Adipose tissue (tissue), 3 donors: ENCODE measurements around the gene MACROD2. TPM values are rescaled to one million over a fixed set of nuclear protein-coding genes. Genes with fewer than 3 reads are reported as not detected.
"Not testable (repeated sequence)": the region's sequence is repeated elsewhere in the genome, so short reads cannot be mapped to it uniquely, and the experiment has no call there.

Source experiments
- H3K27ac ChIP-seq: one replicate; pipeline ENCODE4 v1.5.1; 2013; ENCODE audit warnings: low read depth, low read length
- WGBS, 3 donors: extraction: QIAGEN DNeasy Blood & Tissue Kit; methylation state at CpG; one replicate each; pipeline ENCODE4 v1.1.7; 2013; 5-methylcytosine and 5-hydroxymethylcytosine counted together
- polyA plus RNA-seq, 3 donors: library from polyadenylated mRNA; stranded (reverse); fragments of 200-250 nt; gene quantifications; one replicate each; pipeline ENCODE4 v1.2.3, GENCODE V29; 2013
- donor health status: healthy with polysubstance abuse.
- donor health status: Bipolar disorder and iron deficiency.
- donor health status: healthy.

Gene MACROD2
- polyA plus RNA-seq = under 1 TPM; 0.11 to 0.98 (median 0.56) TPM

DNA sequence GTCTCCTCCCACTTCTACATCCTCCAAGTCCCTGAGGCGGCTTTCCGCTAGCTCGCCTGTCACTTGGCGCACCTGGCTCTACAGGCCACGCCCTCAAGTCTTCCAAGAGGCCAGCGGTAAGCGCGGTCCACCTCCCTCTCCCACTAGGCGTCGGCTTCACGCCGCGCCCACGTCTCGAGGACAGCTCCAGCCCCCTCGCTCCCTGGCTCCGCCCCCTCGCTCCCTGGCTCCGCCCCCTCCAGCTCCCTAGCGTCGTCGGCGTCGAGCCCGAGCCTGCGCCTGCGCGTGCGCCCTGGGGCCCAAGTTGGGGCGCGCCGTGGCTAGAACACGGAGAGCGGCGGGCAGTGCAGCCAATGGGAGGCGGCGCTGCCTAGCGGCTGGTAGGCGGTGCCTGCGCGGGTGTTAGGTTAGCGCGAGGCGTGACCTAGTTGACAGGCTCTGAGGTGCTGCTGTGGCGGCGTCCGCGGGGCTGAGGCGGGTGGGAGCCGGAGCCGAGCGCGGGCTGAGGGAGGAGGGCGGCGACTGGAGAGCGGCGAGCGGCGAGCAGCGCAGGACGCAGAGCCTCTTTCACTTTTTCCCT, at the start of gene MACROD2:
MACROD2 (plus strand) TSS at position 431 of the 580 bp plus-strand sequence.
- no peak within 1 kb of the TSS for H3K27ac ChIP-seq
- 1 to 5% (median 3%) methylated on average over 55 to 61 of the region's 61 CpGs for WGBS, 3 donors

DNA sequence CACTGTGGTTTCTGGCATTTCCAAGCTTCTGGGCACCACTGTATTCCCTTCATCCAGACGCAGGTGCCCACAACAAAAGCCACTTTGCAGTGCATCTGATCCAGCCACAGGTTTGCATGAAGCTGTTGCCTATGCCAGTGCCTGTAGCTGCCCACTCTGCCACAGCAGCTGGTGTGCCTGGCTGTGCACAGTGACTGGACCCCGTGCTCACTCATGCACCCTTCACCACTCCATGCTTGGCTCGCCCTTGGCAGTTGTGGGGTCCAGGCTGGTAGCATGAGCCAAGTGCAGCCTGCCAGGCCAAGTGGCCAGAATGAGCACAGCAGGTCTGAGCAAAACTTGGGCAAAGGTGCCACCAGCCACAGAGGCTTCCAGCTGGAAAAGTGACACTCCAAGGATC, 47.6 kb upstream of the MACROD2 start:
- H3K27ac ChIP-seq = no peak overlapping the region
- WGBS, 3 donors = 79 to 80% (median 79%) methylated on average over 3 of the region's 3 CpGs

DNA sequence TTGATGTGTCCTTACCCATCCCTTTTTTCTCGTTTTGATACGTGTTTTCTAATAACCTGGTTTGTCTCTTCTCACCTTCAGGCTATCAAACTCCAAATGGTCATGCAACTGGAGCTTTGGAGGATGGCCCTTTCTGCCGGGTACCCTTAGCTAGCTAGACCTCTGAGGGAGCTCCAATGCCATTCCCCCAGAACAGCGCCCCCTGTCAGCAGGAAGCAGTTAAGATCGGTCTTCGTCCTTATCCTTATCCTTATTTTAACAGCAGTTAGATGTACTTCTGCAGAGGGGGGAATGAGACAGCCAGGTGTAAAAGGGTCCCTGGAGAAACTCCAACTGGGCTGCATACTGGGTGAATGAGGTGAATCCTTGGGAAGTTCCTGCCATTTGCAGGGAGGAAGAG, 42.1 kb upstream of the MACROD2 start:
- no peak overlapping the region for H3K27ac ChIP-seq
- WGBS, 3 donors = 61 to 72% (median 63%) methylated on average over 6 of the region's 6 CpGs

DNA sequence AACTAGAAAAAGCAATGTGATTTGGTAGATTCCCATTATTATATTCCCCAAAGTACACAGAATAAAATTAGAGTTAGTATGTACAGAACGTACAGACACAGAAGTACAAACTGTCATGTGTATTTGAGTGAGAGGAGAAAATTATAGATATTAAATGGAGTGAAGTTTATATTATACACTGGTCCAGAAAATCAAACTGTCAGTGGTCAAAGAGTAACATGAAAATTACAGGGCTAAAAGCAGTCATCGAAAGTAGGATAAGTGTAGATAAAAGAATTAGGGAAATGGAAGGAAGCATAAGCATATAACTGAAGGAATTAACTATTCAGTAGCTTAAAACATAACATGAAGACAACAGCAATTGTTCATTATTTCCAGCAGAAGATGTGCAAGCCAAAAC, 35.2 kb upstream of the MACROD2 start:
- H3K27ac ChIP-seq = no peak overlapping the region
- WGBS, 3 donors = 72 to 76% (median 74%) methylated on average over 2 of the region's 2 CpGs

DNA sequence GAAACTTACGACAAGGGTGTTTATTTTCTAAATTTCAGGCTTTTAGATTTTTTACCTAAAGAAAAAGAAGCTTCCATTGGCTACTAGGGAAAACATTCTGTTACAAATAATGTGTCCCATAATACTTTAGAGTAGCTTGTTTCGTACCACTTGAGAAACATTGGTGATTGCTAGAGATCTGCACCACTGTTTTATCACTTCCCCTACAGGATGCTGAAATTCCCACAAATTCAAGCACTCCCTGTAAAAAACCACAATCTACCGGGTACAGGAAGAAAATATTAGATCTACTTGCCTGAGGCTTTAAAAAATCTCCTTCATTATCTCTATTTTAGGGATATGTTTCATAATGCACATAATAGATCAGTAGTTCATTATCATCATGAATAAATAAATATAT, 34.8 kb upstream of the MACROD2 start:
- 56 to 72% (median 56%) methylated on average over 3 of the region's 3 CpGs for WGBS, 3 donors
- no peak overlapping the region for H3K27ac ChIP-seq

DNA sequence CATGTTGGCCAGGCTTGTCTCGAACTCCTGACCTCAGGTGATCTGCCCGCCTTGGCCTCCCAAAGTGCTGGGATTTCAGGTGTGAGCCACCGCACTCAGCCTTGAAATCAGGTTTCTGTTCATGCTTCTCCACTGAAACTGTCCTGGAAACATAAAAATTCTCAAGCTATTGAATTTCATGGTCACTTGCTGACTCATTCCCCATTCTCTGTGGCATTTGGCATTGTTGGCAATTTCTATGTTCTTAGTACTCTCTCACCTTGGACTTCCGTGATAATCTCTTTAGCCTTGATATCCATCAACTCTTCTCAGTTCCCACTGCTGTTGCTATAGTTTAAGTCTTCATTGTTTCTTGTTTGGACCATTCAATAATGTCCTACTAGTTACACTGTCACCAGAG, 11.1 kb upstream of the MACROD2 start:
- 58 to 83% (median 77%) methylated on average over 4 of the region's 4 CpGs for WGBS, 3 donors

DNA sequence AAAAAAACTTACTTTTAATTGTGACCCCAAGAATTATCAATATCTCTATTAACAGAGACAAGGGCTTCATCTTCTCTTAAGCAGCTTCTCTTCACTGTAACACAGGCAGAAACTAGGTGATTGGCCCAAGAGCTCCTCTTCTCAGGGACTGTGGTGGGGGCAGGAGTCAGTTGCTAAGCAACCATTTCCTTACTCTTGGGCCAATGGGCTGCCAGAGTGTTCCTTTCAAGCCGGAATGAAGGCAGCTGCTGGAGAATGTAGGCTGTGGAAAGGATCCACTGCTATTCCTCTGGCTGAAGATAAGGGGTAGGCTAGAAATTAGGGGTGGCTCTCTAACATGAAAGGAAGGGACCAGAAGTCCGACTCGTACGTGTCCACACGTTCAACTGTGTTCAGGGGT, 4.9 kb upstream of the MACROD2 start, which contains the start of gene SEL1L2:
SEL1L2 (minus strand) TSS at position 150 of the 400 bp plus-strand sequence; CDS start at position 70, 80 bp downstream.
- H3K27ac ChIP-seq = no peak within 1 kb of the TSS
- 38 to 48% (median 39%) methylated on average over 5 of the region's 5 CpGs for WGBS, 3 donors

More for the DNA sequence above, 11.1 kb upstream of the MACROD2 start:
- H3K27ac ChIP-seq = no peak overlapping the region

DNA sequence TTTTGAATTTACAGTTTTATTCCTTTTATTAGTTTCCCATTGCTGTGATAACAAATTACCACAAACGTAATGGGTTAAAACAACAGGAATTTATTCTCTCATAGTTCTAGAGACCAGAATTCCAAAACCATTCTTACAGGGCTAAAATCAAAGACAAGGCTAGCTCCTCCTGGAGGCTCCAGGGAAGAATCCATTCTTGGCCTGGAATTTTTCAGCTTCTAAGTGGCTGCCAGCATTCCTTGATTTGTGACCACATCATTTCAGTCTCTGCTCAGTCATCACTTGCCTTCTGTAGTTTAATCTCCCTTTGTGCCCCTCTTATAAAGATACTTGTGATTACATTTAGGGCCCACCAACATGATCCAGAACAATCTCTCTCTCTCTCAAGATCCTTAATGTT, 4.0 kb upstream of the MACROD2 start:
- WGBS, 3 donors = 83 to 89% (median 85%) methylated on average over 1 of the region's 1 CpG

DNA sequence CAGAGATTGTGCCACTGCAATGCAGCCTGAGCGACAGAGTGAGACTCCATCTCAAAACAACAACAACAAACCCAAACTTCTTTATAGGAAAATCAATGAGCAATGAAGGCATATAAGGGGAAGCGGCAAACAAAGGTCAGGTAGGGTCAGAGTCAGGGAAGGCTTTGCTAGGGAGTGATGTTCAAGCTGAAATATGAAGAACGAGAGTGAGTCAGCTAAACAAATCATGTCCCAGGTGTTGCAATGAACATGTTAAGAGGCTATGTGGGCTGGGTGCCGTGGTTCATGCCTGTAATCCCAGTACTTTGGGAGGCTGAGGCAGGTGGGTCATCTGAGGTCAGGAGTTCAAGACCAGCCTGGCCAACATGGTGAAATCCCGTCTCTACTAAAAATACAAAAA, 3.4 kb upstream of the MACROD2 start:
- not testable (repeated sequence) for H3K27ac ChIP-seq
- WGBS, 3 donors = 91 to 92% (median 92%) methylated on average over 5 of the region's 5 CpGs

More for the DNA sequence above, 4.0 kb upstream of the MACROD2 start:
- no peak overlapping the region for H3K27ac ChIP-seq

DNA sequence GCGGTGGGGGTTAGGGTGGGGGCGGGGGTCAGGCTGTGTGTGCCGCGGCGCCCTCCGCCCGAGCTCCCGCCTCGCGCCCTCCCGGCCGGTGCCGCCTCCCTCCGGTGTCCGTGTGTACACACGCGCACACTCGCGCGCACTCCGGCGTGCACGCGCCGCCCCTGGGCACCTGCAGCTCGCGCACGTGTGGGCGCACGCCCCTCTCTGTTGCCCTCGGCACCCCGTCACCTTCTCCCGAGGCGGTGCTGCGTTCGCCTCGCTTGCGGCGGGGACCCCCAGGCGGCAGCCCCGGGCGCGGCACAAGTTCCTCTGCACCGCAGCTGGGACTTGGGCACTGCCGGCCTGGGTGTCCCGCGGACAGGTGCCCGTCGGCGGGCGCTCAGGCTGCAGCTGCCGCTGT, 525 bp downstream of the MACROD2 start:
- no peak overlapping the region for H3K27ac ChIP-seq
- WGBS, 3 donors = 0% methylated on average over 34 to 52 of the region's 52 CpGs

DNA sequence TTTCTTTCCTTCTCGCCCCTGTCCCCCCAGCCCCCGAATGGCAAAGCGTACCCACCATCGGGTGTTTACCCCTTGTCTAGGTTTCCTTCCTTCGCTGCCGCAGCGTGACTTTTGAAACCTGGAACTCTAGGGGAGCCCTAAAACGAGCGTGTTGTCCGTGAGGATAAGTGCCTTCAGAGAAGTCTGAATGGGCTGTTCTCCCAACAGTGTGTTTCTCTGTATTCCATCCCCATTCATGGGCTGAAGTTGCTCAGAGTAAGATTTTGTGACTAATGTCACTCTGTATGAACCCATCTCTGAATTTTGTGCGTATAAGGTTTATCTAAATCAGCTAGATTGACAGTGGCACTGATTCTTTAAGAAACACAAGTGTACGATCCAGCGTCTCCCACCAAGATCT, 949 bp downstream of the MACROD2 start:
- H3K27ac ChIP-seq = no peak overlapping the region
- 3 to 9% (median 9%) methylated on average over 13 of the region's 13 CpGs for WGBS, 3 donors

DNA sequence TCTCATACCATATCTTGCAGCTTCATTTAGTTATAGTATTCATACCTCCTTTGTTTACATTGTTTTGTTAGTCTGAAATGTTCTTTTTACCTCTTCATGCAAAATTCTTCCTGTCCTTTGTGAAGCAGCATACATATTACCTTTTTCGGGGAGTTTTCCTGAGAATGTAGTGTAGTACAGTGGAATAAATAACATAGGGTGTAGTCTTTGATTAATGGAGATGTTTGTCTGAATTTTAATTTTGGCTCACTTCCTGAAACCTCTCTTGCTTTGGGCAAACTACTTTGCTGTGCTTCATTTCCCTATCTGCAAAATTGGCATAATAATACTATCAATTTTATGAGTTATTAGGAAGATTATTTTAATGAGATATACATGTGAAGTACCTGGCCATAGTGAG, 5.6 kb downstream of the MACROD2 start:
- whole genome bisulfite sequencing, 3 donors = 85 to 93% (median 86%) methylated on average over 1 of the region's 1 CpG
- no peak overlapping the region for H3K27ac ChIP-seq

DNA sequence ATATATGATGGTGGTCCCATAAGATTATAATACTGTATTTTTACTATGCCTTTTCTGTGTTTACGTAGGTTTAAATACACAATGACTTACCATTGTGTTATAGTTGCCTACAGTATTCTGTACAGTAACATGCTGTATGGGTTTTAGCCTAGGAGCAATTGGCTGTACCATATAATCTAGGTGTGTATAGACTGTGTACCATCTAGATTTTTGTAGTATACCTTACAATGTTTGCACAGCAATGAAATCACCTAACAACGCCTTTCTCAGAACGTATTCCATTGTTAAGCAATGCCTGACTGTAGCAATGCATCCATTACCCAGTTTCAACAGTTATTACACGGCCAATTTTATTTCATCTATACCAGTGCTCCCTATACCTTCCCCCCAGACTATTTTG, 10.7 kb downstream of the MACROD2 start:
- WGBS, 3 donors = 87 to 97% (median 90%) methylated on average over 4 of the region's 4 CpGs

DNA sequence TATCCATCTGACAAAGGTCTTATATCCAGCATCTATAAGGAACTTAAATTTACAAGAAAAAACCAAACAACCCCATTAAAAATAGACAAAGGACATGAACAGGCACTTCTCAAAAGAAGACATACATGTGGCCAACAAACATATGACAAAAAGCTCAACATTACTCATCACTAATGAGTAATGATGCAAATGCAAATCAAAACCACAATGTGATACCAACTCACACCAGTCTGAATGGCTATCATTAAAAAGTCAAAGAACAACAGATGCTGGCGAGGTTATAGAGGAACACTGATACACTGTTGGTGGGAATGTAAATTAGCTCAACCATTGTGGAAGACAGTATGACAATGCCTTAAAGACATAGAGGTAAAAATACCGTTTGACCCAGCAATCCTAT, 13.9 kb downstream of the MACROD2 start:
- WGBS, 3 donors = 61 to 84% (median 76%) methylated on average over 2 of the region's 2 CpGs
- H3K27ac ChIP-seq = no peak overlapping the region

More for the DNA sequence above, 10.7 kb downstream of the MACROD2 start:
- H3K27ac ChIP-seq = no peak overlapping the region

DNA sequence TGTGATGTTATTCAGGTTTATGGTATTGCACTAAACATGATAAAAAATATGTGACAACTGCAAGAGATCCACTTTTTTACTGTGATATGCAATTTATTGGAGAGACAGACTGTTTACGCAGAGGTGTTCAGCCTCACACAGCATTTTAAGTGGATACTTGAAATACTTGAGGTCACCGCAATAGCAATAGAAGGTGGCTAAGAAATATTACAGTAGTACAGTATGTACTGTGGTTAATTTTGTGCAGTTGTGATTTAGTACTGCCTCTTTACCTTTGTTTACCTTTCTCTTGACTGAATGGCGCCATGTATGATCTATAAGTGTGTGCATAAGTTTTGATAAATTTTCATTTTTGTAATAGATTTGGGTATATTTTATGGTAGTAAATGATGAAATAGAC, 17.4 kb downstream of the MACROD2 start:
- WGBS, 3 donors = 93 to 96% (median 96%) methylated on average over 3 of the region's 3 CpGs

DNA sequence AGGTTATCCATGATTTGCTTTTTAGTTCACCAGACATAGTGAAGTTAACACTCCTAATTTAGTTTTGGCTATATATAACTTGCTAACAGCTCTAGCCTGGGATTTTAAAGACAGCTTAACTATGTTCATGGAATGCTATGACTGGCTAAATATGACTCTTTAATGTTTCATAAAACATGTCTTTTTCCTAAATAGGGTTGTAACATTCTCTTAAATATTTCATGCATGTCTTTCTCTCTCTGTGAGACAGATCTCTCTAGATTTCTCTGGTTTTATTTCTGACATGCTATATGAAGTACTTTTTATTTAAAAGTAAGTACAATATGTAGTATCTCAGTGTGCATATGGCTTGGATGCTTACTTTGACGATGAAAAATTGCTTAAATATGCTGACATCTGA, 35.7 kb downstream of the MACROD2 start:
- 86 to 98% (median 93%) methylated on average over 1 of the region's 1 CpG for WGBS, 3 donors

More for the DNA sequence above, 17.4 kb downstream of the MACROD2 start:
- H3K27ac ChIP-seq = no peak overlapping the region

DNA sequence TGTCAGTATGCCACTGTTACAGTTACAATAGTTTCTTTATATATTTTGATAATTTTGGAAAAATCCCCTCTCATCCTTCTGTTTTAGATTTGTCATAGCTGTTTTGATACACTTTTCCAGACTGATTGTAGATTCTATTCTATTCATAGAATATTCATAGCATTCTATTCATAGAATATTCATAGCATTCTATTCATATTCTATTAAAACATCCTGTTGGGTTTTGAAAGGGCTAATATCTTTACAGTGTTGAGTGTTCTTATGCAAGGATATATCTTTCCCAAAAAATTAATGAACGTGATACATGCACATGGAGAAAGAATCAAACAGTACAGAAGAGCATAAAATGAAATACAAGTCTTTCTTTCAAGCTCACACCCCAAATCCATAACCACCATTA, 38.0 kb downstream of the MACROD2 start:
- no peak overlapping the region for H3K27ac ChIP-seq

More for the DNA sequence above, 35.7 kb downstream of the MACROD2 start:
- no peak overlapping the region for H3K27ac ChIP-seq

DNA sequence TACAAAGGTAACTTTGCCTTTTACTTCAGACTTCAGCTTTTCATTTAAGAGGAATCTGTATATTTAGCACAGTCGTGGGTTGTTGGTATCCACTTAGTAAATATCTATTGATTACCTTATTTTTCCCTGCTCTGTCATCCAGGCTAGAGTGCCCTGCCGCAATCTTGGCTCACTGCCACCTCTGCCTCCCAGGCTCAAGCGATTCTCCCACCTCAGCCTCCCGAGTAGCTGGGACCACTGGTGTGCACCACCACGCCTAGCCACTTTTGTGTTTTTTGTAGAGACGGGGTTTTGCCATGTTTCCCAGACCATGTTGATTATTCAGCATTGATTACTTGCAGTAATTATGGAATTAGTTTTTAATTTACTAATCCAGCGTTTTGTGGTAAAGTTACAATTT, 41.3 kb downstream of the MACROD2 start:
- 83 to 92% (median 90%) methylated on average over 7 of the region's 7 CpGs for WGBS, 3 donors
- H3K27ac ChIP-seq = no peak overlapping the region

More for the DNA sequence above, 38.0 kb downstream of the MACROD2 start:
- WGBS, 3 donors = 79 to 81% (median 79%) methylated on average over 1 of the region's 1 CpG

DNA sequence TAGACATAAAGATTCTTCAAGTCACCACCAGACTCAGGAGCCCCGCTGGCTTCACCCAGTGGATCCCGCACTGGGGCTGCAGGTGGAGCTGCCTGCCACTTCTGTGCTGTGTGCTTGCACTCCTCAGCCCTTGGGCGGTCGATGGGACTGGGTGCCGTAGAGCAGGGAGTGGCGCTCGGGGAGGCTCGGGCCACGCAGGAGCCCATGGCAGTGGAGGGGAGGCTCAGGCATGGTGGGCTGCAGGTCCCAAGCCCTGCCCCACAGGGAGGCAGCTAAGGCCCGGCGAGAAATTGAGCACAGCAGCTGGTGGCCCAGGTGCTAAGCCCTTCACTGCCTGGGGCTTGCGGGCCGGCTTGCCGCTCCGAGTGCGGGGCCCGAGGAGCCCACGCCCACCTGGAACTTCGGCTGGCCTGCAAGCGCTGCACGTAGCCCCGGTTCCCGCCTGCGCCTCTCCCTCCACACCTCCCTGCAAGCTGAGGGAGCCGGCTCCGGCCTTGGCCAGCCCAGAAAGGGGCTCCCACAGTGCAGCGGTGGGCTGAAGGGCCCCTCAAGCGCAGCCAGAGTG, 49.5 kb downstream of the MACROD2 start:
- 96 to 98% (median 97%) methylated on average over 24 to 28 of the region's 28 CpGs for WGBS, 3 donors
- not testable (repeated sequence) for H3K27ac ChIP-seq

DNA sequence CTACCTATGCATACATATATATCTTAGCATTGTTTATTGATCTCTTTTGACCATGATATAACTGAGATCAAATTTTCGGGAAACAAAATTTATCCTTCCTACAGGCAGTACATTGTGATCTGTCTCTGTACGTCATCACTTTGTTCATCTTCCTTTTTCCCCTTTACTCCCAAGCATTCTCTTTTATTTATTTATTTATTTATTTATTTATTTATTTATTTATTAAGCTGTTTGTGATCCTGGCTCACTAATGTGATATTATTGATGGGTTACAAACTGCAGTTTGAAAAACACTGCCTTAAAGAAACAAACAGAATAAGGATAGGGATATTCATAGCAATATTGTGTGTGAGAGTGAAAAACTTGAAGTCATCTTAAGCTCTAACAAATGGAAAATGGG, 51.2 kb downstream of the MACROD2 start:
- no peak overlapping the region for H3K27ac ChIP-seq
- WGBS, 3 donors = 94 to 97% (median 96%) methylated on average over 2 of the region's 2 CpGs
